MG63 (cell line): ENCODE results near the gene PRSS50. TPM values are rescaled to one million over a fixed set of nuclear protein-coding genes. Genes with fewer than 3 reads are reported as not detected.
A peak's percentile ranks its signal among the peaks of the same experiment; 100 is the strongest.
"Not testable (repeated sequence)": the region's sequence is repeated elsewhere in the genome, so short reads cannot be mapped to it uniquely, and the experiment has no call there.

ENCODE experiments used
- DNase-seq: peaks from one replicate; pipeline ENCODE4 v3.0.0-alpha.2; 2020
- H3K27me3 ChIP-seq: fragments of 250-450 bp; sonication (Bioruptor Pico); 2 replicates; pipeline ENCODE4 v1.5.1; 2020; ENCODE audit warnings: mild to moderate bottlenecking, moderate library complexity
- H3K36me3 ChIP-seq: fragments of 250-450 bp; sonication (Bioruptor Pico); 2 replicates; pipeline ENCODE4 v1.5.1; 2020; ENCODE audit warnings: mild to moderate bottlenecking, moderate library complexity
- H3K4me3 ChIP-seq: fragments of 250-450 bp; sonication (Bioruptor Pico); 2 replicates; pipeline ENCODE4 v1.5.1; 2020; ENCODE audit warnings: mild to moderate bottlenecking, moderate library complexity
- H3K9me3 ChIP-seq: fragments of 250-450 bp; sonication (Bioruptor Pico); 2 replicates; pipeline ENCODE4 v1.5.1; 2020; ENCODE audit warnings: mild to moderate bottlenecking, moderate library complexity
- total RNA-seq: library from RNA; depleted of rRNA; stranded (reverse); fragments of >200 nt; shearing (Covaris generic); gene quantifications from 2 replicates; pipeline ENCODE4 v1.2.3, GENCODE V29; 2014; ENCODE audit warnings: low replicate concordance

Gene PRSS50
- total RNA-seq, 1 experiment from 2014 or later: not detected

GRCh38 chr3:46713050-46713897 lies 4.4 kb downstream of the PRSS50 start:
- H3K27me3 ChIP-seq: no peaks in the 10 kb centered on the region
- no peak overlapping the region for H3K4me3 ChIP-seq
- H3K36me3 ChIP-seq: no peaks in the 10 kb centered on the region
- no peaks in the 10 kb centered on the region for H3K9me3 ChIP-seq
- no peak for DNase-seq

DNA sequence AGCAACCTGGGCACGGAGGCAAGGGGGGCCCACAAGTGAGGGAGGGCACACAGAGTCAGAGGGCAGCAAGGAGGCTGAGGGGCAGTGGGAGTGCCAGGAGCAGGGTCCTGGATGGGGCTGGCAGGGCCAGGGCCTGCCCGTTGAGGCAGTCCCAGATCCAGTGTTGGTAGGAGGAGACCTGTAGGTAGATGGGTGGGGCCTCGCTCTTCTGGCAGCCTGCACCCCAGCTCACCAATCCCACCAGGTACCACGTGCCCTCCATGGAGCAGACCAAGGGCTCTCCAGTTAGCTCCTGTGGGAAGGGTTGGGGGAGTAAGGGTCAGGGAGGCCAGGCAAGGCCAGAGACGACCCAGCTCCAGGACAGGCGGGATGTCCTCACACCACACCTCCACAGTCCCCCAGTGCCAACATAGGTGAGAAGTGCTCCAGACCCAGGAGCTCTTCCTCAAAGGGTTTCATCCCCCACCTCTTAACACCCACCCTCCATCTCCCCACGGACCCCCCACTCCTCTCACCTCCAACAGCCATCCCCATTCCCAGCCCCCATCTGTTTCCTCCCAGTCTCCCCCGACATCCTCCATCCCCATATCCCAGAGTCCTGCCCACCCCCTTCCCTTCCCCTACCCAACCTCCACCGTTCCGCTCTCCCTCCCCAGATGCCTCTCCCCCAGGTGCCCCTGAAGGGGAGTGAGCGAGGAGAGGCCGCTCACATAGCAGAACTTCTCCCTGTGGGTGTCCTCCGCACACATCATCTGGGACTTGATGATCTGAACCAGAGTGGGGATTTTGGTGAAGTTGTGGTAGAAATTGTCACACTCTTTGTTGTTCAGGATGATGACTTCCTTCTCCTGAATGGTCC lies 5.2 kb downstream of the PRSS50 start:
- H3K27me3 ChIP-seq: no peaks in the 10 kb centered on the region
- no peaks in the 10 kb centered on the region for H3K9me3 ChIP-seq
- H3K36me3 ChIP-seq: no peaks in the 10 kb centered on the region
- no peak overlapping the region for H3K4me3 ChIP-seq
- DNase-seq: no peak

DNA sequence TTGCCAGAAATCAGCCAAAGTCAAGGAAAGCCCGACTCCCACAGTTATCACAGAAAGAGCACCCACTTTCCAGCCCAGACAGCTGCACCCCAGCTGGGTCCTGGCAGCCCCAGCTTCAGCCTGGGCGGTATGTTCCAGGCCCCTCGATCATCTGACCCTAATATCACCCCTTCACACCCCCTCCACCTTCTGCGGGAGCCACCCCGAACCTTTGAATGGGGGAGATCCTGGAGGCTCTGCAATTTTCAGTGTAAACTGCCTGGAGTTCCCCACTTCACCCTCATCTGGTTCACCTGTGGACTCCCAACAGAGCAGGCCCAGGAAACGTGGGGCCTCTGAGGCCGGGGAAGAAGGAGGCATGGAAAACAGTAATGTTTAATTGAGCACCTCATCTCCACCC lies 5.9 kb downstream of the PRSS50 start:
- H3K4me3 ChIP-seq: no peak overlapping the region
- no peaks in the 10 kb centered on the region for H3K36me3 ChIP-seq
- H3K27me3 ChIP-seq: no peaks in the 10 kb centered on the region
- no peak for DNase-seq
- H3K9me3 ChIP-seq: no peaks in the 10 kb centered on the region

GRCh38 chr3:46711305-46711704 lies 6.4 kb downstream of the PRSS50 start:
- Histone ChIP-seq H3K27me3 (no peaks in the 10 kb centered on the region), H3K4me3 (no peak overlapping the region), H3K9me3 (no peaks in the 10 kb centered on the region), H3K36me3 (no peaks in the 10 kb centered on the region)
- no peak for DNase-seq

DNA sequence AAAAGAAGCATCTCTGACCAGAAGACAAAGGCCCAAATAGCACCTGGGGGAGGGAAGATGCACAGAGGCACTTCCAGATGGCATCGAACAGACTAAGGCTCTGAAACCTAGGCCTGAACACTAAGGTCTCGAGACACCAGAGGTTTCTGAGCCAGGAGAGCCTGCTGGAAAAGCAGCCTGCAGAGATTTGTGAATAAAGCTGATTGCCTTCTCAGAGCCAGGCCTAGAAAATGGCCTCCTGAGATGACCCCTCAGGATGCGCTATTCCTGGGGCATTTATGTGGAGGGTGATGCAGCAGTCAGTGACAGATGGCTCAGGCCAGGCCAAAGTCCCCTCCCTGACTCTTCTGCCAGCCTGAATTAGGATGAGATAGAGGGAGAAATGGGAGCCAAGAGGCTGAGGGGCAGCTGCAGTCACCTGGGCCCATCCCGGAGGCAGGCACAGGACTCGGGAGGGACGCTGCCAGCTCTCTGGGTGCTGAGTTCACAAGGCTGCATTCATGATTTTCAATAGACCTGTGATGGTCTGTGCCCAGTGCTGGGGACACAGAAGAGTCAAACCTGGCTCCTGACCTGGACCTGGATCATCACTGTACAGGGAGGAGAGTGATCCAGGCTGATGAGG lies 6.9 kb downstream of the PRSS50 start:
- Histone ChIP-seq H3K4me3 (no peak overlapping the region), H3K9me3 (no peaks in the 10 kb centered on the region), H3K27me3 (no peaks in the 10 kb centered on the region), H3K36me3 (no peaks in the 10 kb centered on the region)
- no peak for DNase-seq

GRCh38 chr3:46710229-46710628 lies 7.4 kb downstream of the PRSS50 start:
- Histone ChIP-seq H3K9me3 (no peaks in the 10 kb centered on the region), H3K4me3 (no peak overlapping the region), H3K36me3 (no peaks in the 10 kb centered on the region), H3K27me3 (no peaks in the 10 kb centered on the region)
- DNase-seq: no peak

- Histone ChIP-seq H3K4me3 (no peak overlapping the region), H3K27me3 (no peaks in the 10 kb centered on the region), H3K36me3 (no peaks in the 10 kb centered on the region), H3K9me3 (no peaks in the 10 kb centered on the region)
- no peak for DNase-seq
These were observed 7.9 kb downstream of the PRSS50 start for GRCh38 chr3:46709721-46710120.

GRCh38 chr3:46709157-46709654 lies 8.5 kb downstream of the PRSS50 start:
- no peaks in the 10 kb centered on the region for H3K9me3 ChIP-seq
- no peak for DNase-seq

DNA sequence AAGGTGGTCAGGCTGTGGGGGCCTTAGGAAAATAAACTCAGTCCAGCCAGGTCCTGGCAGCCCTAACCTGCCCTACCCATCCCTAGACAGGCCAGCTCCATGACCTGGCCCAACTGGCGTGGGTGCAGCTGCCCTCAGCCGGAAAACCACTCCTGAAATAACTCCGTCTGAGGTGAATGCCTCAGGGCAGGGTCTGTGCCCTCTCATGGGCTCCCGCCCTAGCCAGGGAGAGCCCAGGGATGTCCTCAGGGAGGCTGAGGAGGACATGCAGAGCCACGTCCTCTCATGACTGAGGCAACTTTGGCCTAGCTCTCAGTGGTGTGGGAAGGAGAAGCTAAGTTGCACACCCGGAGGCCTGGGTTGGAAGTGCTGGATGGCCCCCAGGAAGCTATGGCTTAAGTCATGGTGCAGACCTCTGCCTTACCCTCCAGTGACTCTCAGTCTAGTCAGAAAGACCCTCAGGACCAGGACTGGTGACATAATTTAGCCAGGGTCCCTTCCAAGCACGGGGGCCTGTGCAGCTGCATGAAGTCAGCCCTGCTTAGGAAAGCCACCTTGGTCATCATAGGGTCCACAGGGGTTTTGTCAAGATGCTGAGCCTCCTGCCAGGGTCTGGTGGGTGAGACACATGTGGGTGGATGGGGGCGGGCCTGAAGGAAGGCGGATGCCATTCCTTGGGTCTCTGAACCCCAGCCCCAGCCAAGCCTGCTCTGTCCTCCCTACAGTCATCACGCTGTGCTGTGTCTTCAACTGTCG lies 9.1 kb downstream of the PRSS50 start:
- no peak for DNase-seq
- H3K36me3 ChIP-seq: no peaks in the 10 kb centered on the region
- no peaks in the 10 kb centered on the region for H3K9me3 ChIP-seq
- H3K4me3 ChIP-seq: no peak overlapping the region
- no peaks in the 10 kb centered on the region for H3K27me3 ChIP-seq

More at GRCh38 chr3:46709157-46709654, 8.5 kb downstream of the PRSS50 start:
- Histone ChIP-seq H3K4me3 (no peak overlapping the region), H3K27me3 (no peaks in the 10 kb centered on the region), H3K36me3 (no peaks in the 10 kb centered on the region)

DNA sequence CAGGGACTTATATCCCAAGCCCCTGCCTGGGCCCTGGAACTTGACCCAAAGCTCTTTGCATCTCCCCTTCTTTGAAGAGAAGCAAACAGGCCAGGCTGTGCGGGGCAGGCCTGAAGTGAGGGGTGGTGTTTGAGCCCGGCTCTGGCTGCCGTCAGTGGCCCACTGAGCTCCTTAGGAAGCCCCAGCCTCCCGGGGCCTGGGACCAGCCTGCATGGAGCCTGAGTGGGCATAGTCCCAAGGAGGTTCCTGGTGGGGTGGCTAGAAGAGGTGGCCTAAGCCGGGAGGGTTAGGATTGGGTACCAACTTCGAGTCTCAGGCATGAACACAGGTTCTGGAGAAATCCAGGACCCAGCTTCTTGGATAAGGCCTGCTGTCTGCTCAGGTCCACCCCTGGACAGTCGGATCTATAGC lies 10.1 kb downstream of the PRSS50 start:
- DNase-seq: no peak
- Histone ChIP-seq H3K27me3 (no peaks in the 10 kb centered on the region), H3K4me3 (no peak overlapping the region), H3K36me3 (no peaks in the 10 kb centered on the region), H3K9me3 (no peaks in the 10 kb centered on the region)

GRCh38 chr3:46706771-46707582 lies 10.7 kb downstream of the PRSS50 start:
- Histone ChIP-seq H3K9me3 (no peaks in the 10 kb centered on the region), H3K36me3 (no peaks in the 10 kb centered on the region), H3K27me3 (no peaks in the 10 kb centered on the region), H3K4me3 (no peak overlapping the region)
- no peak for DNase-seq

DNA sequence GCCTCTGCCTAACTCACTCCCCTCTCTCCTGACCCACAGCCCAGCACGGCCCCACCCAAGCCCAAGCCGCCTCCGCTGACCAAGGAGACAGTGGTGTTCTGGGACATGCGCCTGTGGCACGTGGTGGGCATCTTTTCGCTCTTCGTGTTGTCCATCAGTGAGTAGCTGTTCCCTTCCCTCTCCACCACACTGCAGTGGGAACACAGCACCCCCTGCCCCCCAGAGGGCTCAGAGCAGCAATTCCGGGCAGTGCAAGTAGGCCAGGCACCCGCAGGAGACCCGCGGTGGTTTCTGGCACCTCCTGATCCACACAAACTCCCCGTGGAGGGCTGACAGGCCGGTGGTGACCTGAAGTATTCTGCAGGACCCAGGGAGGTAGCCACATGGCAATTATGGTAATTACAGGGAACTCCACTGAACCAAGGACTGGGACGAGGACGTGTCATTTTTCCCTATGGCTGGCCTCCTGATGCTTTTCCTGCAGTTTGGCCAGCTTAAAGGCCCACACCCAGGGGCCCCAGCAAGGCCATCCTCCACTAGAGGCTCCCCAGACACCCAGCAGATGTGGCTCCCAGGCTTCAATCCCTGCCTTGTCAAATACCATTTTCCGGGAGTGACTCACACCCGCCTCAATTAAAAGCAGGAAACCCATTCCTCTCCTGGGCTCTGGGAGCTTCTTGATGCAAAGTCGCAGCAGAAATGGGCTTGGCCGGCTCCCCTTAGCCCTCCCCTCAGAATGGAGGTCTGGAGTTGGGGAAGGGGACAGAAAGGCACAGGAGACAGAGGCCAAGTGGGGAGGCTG lies 11.7 kb downstream of the PRSS50 start:
- H3K4me3 ChIP-seq: no peak overlapping the region
- no peak for DNase-seq
- H3K27me3 ChIP-seq: no peaks in the 10 kb centered on the region
- no peaks in the 10 kb centered on the region for H3K9me3 ChIP-seq
- no peaks in the 10 kb centered on the region for H3K36me3 ChIP-seq

- no peaks in the 10 kb centered on the region for H3K27me3 ChIP-seq
- no peaks in the 10 kb centered on the region for H3K36me3 ChIP-seq
- no peak overlapping the region for H3K4me3 ChIP-seq
- peak; percentile 18 for DNase-seq
- H3K9me3 ChIP-seq: no peaks in the 10 kb centered on the region
These were observed 12.6 kb downstream of the PRSS50 start for GRCh38 chr3:46705022-46705530.

GRCh38 chr3:46704346-46704745 lies 13.3 kb downstream of the PRSS50 start:
- not testable (repeated sequence) for DNase-seq, H3K27me3 ChIP-seq, H3K36me3 ChIP-seq, H3K9me3 ChIP-seq, H3K4me3 ChIP-seq

DNA sequence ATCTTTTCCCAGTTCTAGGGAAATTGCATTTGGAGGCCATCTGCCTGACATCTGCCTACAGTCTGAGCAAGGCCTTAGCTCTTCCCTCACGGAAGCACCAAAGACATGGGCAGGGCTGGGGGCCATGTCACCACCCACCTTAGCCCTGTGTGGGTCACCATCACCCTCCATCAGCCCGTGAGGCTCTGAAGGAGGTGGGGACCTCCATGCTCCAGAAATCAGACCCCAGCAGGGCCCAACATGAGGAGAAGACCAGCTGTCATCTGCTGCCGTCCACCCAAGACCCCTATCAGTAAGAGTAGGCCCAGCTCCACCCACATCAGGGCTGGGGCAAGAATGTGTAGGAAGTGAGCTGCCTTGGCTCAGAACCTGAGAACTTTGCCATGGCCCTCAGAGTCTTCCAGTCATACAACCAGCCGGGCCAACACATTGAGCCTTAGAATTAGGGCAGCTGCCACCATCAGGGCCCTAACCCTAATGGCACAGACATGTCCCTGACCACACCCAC lies 14.6 kb downstream of the PRSS50 start:
- Histone ChIP-seq H3K4me3 (no peak overlapping the region), H3K27me3 (no peaks in the 10 kb centered on the region), H3K36me3 (no peaks in the 10 kb centered on the region), H3K9me3 (no peaks in the 10 kb centered on the region)
- no peak for DNase-seq
